SK-N-SH (cell line): ENCODE data around the gene NSF.

Experiments
- GABPA ChIP-seq: IDR thresholded peaks from 2 replicates; pipeline ENCODE4 v1.4.0; 2012; ENCODE audit warnings: low read depth, mild to moderate bottlenecking
- POLR2AphosphoS5 ChIP-seq: IDR thresholded peaks from 2 replicates; pipeline ENCODE4 v1.6.1; 2012; ENCODE audit warnings: low read depth, low read length
- TF ChIP-seq, protein P1 (sequence below): fragments of 200-600 bp; sonication (generic); IDR thresholded peaks from 2 replicates; pipeline ENCODE4 v1.6.1; 2017; ENCODE audit warnings: antibody characterized with exemption, mild to moderate bottlenecking, moderate library complexity

DNA sequence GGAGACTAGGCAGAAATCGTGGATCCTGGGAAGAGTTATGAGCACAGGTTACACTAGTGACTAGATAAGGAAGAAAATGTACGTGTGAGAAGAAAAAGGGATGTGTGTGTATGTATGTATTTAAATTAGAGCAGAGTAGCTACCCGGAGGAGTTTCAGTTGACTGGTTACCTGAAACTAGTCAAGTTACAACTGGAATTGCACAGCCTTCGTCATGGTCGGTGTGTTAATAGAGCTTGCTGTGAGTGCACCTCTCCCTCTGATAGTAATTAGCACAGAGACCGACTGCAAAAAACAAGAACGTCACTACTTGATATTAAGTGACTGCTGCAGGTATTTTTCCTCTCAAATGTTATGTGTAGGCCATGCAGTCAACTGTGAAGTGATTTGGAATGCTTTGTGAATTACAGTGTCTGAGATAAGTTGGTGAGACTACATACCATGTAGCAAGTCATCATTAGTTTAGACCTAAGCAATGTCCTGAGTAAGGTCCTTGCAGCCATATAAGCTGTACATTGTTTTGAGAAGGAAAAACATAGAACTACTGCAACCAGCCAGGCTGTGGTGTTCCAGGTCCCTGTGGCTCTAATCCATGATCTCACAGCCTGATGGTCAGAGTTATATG is 132.3 kb downstream of the NSF start:
- no peak for TF ChIP-seq POLR2AphosphoS5
- TF ChIP-seq, protein P1, sequence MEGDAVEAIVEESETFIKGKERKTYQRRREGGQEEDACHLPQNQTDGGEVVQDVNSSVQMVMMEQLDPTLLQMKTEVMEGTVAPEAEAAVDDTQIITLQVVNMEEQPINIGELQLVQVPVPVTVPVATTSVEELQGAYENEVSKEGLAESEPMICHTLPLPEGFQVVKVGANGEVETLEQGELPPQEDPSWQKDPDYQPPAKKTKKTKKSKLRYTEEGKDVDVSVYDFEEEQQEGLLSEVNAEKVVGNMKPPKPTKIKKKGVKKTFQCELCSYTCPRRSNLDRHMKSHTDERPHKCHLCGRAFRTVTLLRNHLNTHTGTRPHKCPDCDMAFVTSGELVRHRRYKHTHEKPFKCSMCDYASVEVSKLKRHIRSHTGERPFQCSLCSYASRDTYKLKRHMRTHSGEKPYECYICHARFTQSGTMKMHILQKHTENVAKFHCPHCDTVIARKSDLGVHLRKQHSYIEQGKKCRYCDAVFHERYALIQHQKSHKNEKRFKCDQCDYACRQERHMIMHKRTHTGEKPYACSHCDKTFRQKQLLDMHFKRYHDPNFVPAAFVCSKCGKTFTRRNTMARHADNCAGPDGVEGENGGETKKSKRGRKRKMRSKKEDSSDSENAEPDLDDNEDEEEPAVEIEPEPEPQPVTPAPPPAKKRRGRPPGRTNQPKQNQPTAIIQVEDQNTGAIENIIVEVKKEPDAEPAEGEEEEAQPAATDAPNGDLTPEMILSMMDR = no peak
- TF ChIP-seq GABPA = no peak
